ENCODE results near the gene MSRB3. TPM values are rescaled to one million over a fixed set of nuclear protein-coding genes. Genes with fewer than 3 reads are reported as not detected.

The MSRB3 gene
- total RNA-seq, 2 donors from 2014 or later: 1.2 to 2.1 TPM

- H3K9me3 Mint-ChIP-seq: no peaks in the 10 kb centered on the region
- no peak overlapping the region for H3K9ac ChIP-seq (ENCODE audit: extremely low read depth, low read length, poor library complexity, severe bottlenecking)
- H3K4me3 Mint-ChIP-seq: no peak overlapping the region
- H3K27ac ChIP-seq (ENCODE audit: low read depth, low read length): no peak overlapping the region
- no peaks in the 10 kb centered on the region for H3K27me3 ChIP-seq (ENCODE audit: control insufficient read depth, insufficient read depth, low read length, poor library complexity, severe bottlenecking)
- DNase-seq: no peak
- no peak for TF ChIP-seq CTCF (conservative IDR thresholded peaks at IDR 0.05)
- H3K9me3 ChIP-seq (ENCODE audit: control insufficient read depth, low read length): no peaks in the 10 kb centered on the region
- peaks cover 3% of the 10 kb centered on the region for H3K4me1 Mint-ChIP-seq
- no peaks in the 10 kb centered on the region for H3K27me3 Mint-ChIP-seq (ENCODE audit: insufficient read depth)
- no peak overlapping the region for H3K27ac Mint-ChIP-seq
- H3K4me3 ChIP-seq (ENCODE audit: low read length): no peak overlapping the region
- no peaks in the 10 kb centered on the region for H3K36me3 Mint-ChIP-seq (ENCODE audit: low read depth)
- no peaks in the 10 kb centered on the region for H3K4me1 ChIP-seq (ENCODE audit: control insufficient read depth, insufficient read depth, low read length)
- WGBS, 2 experiments (ENCODE audit: insufficient coverage in 1 of 2, insufficient read length in 1 of 2): 96% methylated on average over 3 of the region's 3 CpGs; no CpG with 5 or more reads in 1 of the 2 experiments
- no peaks in the 10 kb centered on the region for H3K36me3 ChIP-seq (ENCODE audit: control insufficient read depth, insufficient read depth, low read length)
Measured at GRCh38 chr12:65319688-65320200, 41.3 kb downstream of the MSRB3 start.

GRCh38 chr12:65323070-65323469 lies 44.6 kb downstream of the MSRB3 start:
- H3K9me3 Mint-ChIP-seq: no peaks in the 10 kb centered on the region
- H3K9ac ChIP-seq (ENCODE audit: extremely low read depth, low read length, poor library complexity, severe bottlenecking): no peak overlapping the region
- no peaks in the 10 kb centered on the region for H3K9me3 ChIP-seq (ENCODE audit: control insufficient read depth, low read length)
- no peak for DNase-seq
- no peak for TF ChIP-seq CTCF (conservative IDR thresholded peaks at IDR 0.05)
- 90 to 100% methylated on average over 1 to 4 of the region's 5 CpGs for WGBS, 2 experiments (ENCODE audit: insufficient coverage in 1 of 2, insufficient read length in 1 of 2)
- H3K27me3 Mint-ChIP-seq (ENCODE audit: insufficient read depth): no peaks in the 10 kb centered on the region
- H3K27ac Mint-ChIP-seq: no peak overlapping the region
- no peaks in the 10 kb centered on the region for H3K4me1 ChIP-seq (ENCODE audit: control insufficient read depth, insufficient read depth, low read length)
- no peak overlapping the region for H3K4me3 Mint-ChIP-seq
- no peak overlapping the region for H3K4me3 ChIP-seq (ENCODE audit: low read length)
- no peaks in the 10 kb centered on the region for H3K27me3 ChIP-seq (ENCODE audit: control insufficient read depth, insufficient read depth, low read length, poor library complexity, severe bottlenecking)
- H3K27ac ChIP-seq (ENCODE audit: low read depth, low read length): no peak overlapping the region
- no peaks in the 10 kb centered on the region for H3K36me3 ChIP-seq (ENCODE audit: control insufficient read depth, insufficient read depth, low read length)
- H3K4me1 Mint-ChIP-seq: peaks cover 3% of the 10 kb centered on the region
- H3K36me3 Mint-ChIP-seq (ENCODE audit: low read depth): no peaks in the 10 kb centered on the region

GRCh38 chr12:65324056-65324455 lies 45.6 kb downstream of the MSRB3 start:
- H3K9ac ChIP-seq (ENCODE audit: extremely low read depth, low read length, poor library complexity, severe bottlenecking): no peak overlapping the region
- no peaks in the 10 kb centered on the region for H3K9me3 ChIP-seq (ENCODE audit: control insufficient read depth, low read length)
- TF ChIP-seq CTCF (conservative IDR thresholded peaks at IDR 0.05): no peak
- H3K9me3 Mint-ChIP-seq: no peaks in the 10 kb centered on the region
- no peaks in the 10 kb centered on the region for H3K27me3 ChIP-seq (ENCODE audit: control insufficient read depth, insufficient read depth, low read length, poor library complexity, severe bottlenecking)
- H3K27me3 Mint-ChIP-seq (ENCODE audit: insufficient read depth): no peaks in the 10 kb centered on the region
- peaks cover 3% of the 10 kb centered on the region for H3K4me1 Mint-ChIP-seq
- DNase-seq: no peak
- no peak overlapping the region for H3K27ac Mint-ChIP-seq
- H3K4me3 Mint-ChIP-seq: no peak overlapping the region
- no peak overlapping the region for H3K27ac ChIP-seq (ENCODE audit: low read depth, low read length)
- WGBS, 2 experiments (ENCODE audit: insufficient coverage in 1 of 2, insufficient read length in 1 of 2): 80 to 100% methylated on average over 1 of the region's 2 CpGs
- no peak overlapping the region for H3K4me3 ChIP-seq (ENCODE audit: low read length)
- no peaks in the 10 kb centered on the region for H3K36me3 Mint-ChIP-seq (ENCODE audit: low read depth)
- no peaks in the 10 kb centered on the region for H3K36me3 ChIP-seq (ENCODE audit: control insufficient read depth, insufficient read depth, low read length)
- no peaks in the 10 kb centered on the region for H3K4me1 ChIP-seq (ENCODE audit: control insufficient read depth, insufficient read depth, low read length)

All from endodermal cell (in vitro differentiated cells).